ENCODE data around the gene UBAP2L.

DNA sequence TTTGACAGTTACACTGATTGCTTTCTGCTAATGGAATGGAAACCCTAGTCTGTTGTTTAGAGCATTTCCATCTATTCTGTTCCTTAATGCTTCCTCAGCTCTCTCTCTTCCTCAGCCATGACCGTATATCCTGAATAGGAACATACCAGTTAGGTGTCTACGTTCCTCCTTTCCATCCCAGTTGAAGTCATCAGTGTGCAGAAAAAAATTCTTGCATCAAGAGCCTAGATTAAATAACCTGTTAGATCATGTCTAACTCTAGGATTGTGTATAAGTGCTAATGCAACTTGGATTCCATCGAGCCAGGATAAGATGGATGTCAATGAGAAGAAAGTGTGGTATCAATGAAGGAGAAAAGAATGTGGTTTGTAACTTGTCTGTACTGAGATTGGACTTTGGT, 18.7 kb downstream of the UBAP2L start:
- TF ChIP-seq CTCF (IDR thresholded peaks at IDR 0.05), result no peak
- TF ChIP-seq POLR2A (IDR thresholded peaks at IDR 0.05), result no peak
